Fibroblast of lung (primary cell): ENCODE data around the gene ATRNL1. TPM values are rescaled to one million over a fixed set of nuclear protein-coding genes. Genes with fewer than 3 reads are reported as not detected.

Experiments
- DNase-seq, 2 donors: peaks; one replicate each; pipeline versions ENCODE4 v3.0.0 to v3.0.0-alpha.2; 2010; ENCODE audit warnings: low read depth in 2 of 2
- H2AFZ ChIP-seq: 2 replicates; pipeline ENCODE4 v1.5.1; 2012; ENCODE audit warnings: low read length, control low read depth, inconsistent platforms
- H3K27ac ChIP-seq: 2 replicates; pipeline ENCODE4 v1.5.1; 2011; ENCODE audit warnings: low read length, control low read depth; ENCODE audit not compliant: insufficient read depth
- H3K27me3 ChIP-seq: 2 replicates; pipeline ENCODE4 v1.5.1; 2011; ENCODE audit warnings: mild to moderate bottlenecking, low read length; ENCODE audit not compliant: control insufficient read depth, insufficient read depth
- H3K36me3 ChIP-seq: 2 replicates; pipeline ENCODE4 v1.5.1; 2011; ENCODE audit warnings: low read length; ENCODE audit not compliant: control insufficient read depth, insufficient read depth
- H3K4me1 ChIP-seq: 2 replicates; pipeline ENCODE4 v1.5.1; 2011; ENCODE audit warnings: low read length; ENCODE audit not compliant: control insufficient read depth, insufficient read depth; ENCODE audit errors: extremely low read depth
- H3K4me2 ChIP-seq: 2 replicates; pipeline ENCODE4 v1.5.1; 2011; ENCODE audit warnings: low read length, control low read depth; ENCODE audit not compliant: insufficient read depth; ENCODE audit errors: extremely low read depth
- H3K4me3 ChIP-seq, 4 experiments: fragments of 200-600 bp in 1 of 4; sonication (generic) in 1 of 4; replicated peaks in 1 of 4; 2 replicates each; pipeline ENCODE4 v1.5.1; 2011 to 2016; ENCODE audit warnings: low read length in 4 of 4, low read depth in 3 of 4, mild to moderate bottlenecking in 3 of 4, control low read depth in 2 of 4, inconsistent platforms in 1 of 4, mixed read lengths in 1 of 4; ENCODE audit not compliant: insufficient read depth in 1 of 4; ENCODE audit errors: control extremely low read depth in 1 of 4
- H3K79me2 ChIP-seq: 2 replicates; pipeline ENCODE4 v1.5.1; 2012; ENCODE audit warnings: mild to moderate bottlenecking, low read length, inconsistent platforms; ENCODE audit not compliant: control insufficient read depth, insufficient read depth
- H3K9ac ChIP-seq: 2 replicates; pipeline ENCODE4 v1.5.1; 2011; ENCODE audit warnings: mild to moderate bottlenecking, low read length, control low read depth; ENCODE audit not compliant: insufficient read depth
- H3K9me3 ChIP-seq: 2 replicates; pipeline ENCODE4 v1.5.1; 2012; ENCODE audit warnings: low read depth, low read length; ENCODE audit not compliant: control insufficient read depth, insufficient read depth
- H4K20me1 ChIP-seq: 2 replicates; pipeline ENCODE4 v1.5.1; 2011; ENCODE audit warnings: low read length; ENCODE audit not compliant: control insufficient read depth, insufficient read depth; ENCODE audit errors: extremely low read depth
- CTCF ChIP-seq, 2 donors: IDR thresholded peaks in 1 of 2; conservative IDR thresholded peaks in 1 of 2; 1 replicate in 1 of 2; 2 replicates in 1 of 2; pipeline ENCODE4 v1.5.1; 2011 to 2012; ENCODE audit warnings: low read length in 2 of 2, control low read depth in 1 of 2, inconsistent platforms in 1 of 2, low read depth in 1 of 2, mild to moderate bottlenecking in 1 of 2
- EZH2 ChIP-seq: IDR thresholded peaks from 2 replicates; pipeline ENCODE4 v1.5.1; 2012; ENCODE audit warnings: low read length, control low read depth, mild to moderate bottlenecking; ENCODE audit errors: missing control alignments
- polyA plus RNA-seq, 2 donors: library from polyadenylated mRNA; depleted of rRNA in 1 of 2; stranded (reverse) in 1 of 2; unstranded in 1 of 2; fragments of >200 nt; gene quantifications; 2 replicates each; pipeline ENCODE4 v1.2.1, GENCODE V29; 2011 to 2012; ENCODE audit warnings: missing spikeins in 1 of 2
- total RNA-seq: library from RNA; depleted of rRNA; stranded (reverse); fragments of >200 nt; gene quantifications from 2 replicates; pipeline ENCODE4 v1.2.1, GENCODE V29; 2014

The ATRNL1 gene
- total and polyA plus RNA-seq, 2 donors (not counting 1 experiment from before 2014, with no cell fraction given), result 0.33 TPM

GRCh38 chr10:115866174-115866573, 773.0 kb downstream of the ATRNL1 start:
- Histone ChIP-seq H3K4me3 (no peak overlapping the region), H3K36me3 (no peaks in the 10 kb centered on the region), H3K9ac (no peak overlapping the region), H3K79me2 (no peaks in the 10 kb centered on the region), H3K4me1 (no peaks in the 10 kb centered on the region), H3K9me3 (no peaks in the 10 kb centered on the region), H3K4me2 (no peak overlapping the region), H2AFZ (no peak overlapping the region), H4K20me1 (no peaks in the 10 kb centered on the region), H3K27ac (no peak overlapping the region), H3K27me3 (no peaks in the 10 kb centered on the region)
- TF ChIP-seq CTCF (conservative IDR thresholded peaks at IDR 0.05 in 1 of 2, IDR thresholded peaks at IDR 0.05 in 1 of 2; ENCODE audit: low read depth in 1 of 2, low read length in 2 of 2) (no peak), EZH2 (no peak)
- DNase-seq, result no peak

- DNase-seq, result no peak
- H3K9me3 ChIP-seq, result no peaks in the 10 kb centered on the region
- no peak overlapping the region for H3K4me3 ChIP-seq
- no peak overlapping the region for H3K4me2 ChIP-seq
- H2AFZ ChIP-seq, result no peak overlapping the region
- no peaks in the 10 kb centered on the region for H3K4me1 ChIP-seq
- no peak overlapping the region for H3K27ac ChIP-seq
- TF ChIP-seq EZH2, result no peak
- no peak for TF ChIP-seq CTCF (conservative IDR thresholded peaks at IDR 0.05 in 1 of 2, IDR thresholded peaks at IDR 0.05 in 1 of 2; ENCODE audit: low read depth in 1 of 2, low read length in 2 of 2)
- H3K79me2 ChIP-seq, result no peaks in the 10 kb centered on the region
- no peak overlapping the region for H3K9ac ChIP-seq
- no peaks in the 10 kb centered on the region for H3K36me3 ChIP-seq
- no peaks in the 10 kb centered on the region for H4K20me1 ChIP-seq
- no peaks in the 10 kb centered on the region for H3K27me3 ChIP-seq
Measured at GRCh38 chr10:115866691-115867090, 773.5 kb downstream of the ATRNL1 start.

GRCh38 chr10:115867305-115867704, 774.1 kb downstream of the ATRNL1 start:
- H3K36me3 ChIP-seq, result no peaks in the 10 kb centered on the region
- no peak overlapping the region for H2AFZ ChIP-seq
- no peak overlapping the region for H3K9ac ChIP-seq
- H3K4me1 ChIP-seq, result no peaks in the 10 kb centered on the region
- no peaks in the 10 kb centered on the region for H3K79me2 ChIP-seq
- DNase-seq, result no peak
- H4K20me1 ChIP-seq, result no peaks in the 10 kb centered on the region
- H3K4me2 ChIP-seq, result no peak overlapping the region
- H3K27me3 ChIP-seq, result no peaks in the 10 kb centered on the region
- no peaks in the 10 kb centered on the region for H3K9me3 ChIP-seq
- H3K27ac ChIP-seq, result no peak overlapping the region
- no peak overlapping the region for H3K4me3 ChIP-seq
- no peak for TF ChIP-seq EZH2
- no peak for TF ChIP-seq CTCF (conservative IDR thresholded peaks at IDR 0.05 in 1 of 2, IDR thresholded peaks at IDR 0.05 in 1 of 2; ENCODE audit: low read depth in 1 of 2, low read length in 2 of 2)
